Right lobe of liver (tissue), 6 donors: Measurements from ENCODE around the gene XCL2. TPM values are rescaled to one million over a fixed set of nuclear protein-coding genes. Genes with fewer than 3 reads are reported as not detected.
A peak's percentile ranks its signal among the peaks of the same experiment; 100 is the strongest.

Experiments used
- ATAC-seq, 4 donors: fragments of 200-7000 bp; cut with Tn5 transposase; one replicate each; pipeline ENCODE4 v1.9.1; 2020; ENCODE audit warnings: mild to moderate bottlenecking in 4 of 4, moderate library complexity in 4 of 4
- DNase-seq, 3 donors: peaks; one replicate each; pipeline ENCODE4 v3.0.0-alpha.2; 2020
- H3K27ac ChIP-seq, 3 donors: fragments of 200-600 bp; one replicate each; pipeline ENCODE4 v1.8.0; 2022
- H3K27me3 ChIP-seq, 2 donors: fragments of 200-600 bp; one replicate each; pipeline ENCODE4 v1.8.0; 2022
- H3K36me3 ChIP-seq, 4 donors: fragments of 200-600 bp; sonication (generic) in 1 of 4; one replicate each; pipeline versions ENCODE4 v1.5.1 to v1.8.0; 2017 to 2022; ENCODE audit warnings: control low read depth in 1 of 4
- H3K4me1 ChIP-seq, 4 donors: fragments of 200-600 bp; sonication (generic) in 1 of 4; one replicate each; pipeline versions ENCODE4 v1.5.1 to v1.8.0; 2017 to 2022; ENCODE audit warnings: control low read depth in 1 of 4
- H3K4me3 ChIP-seq, 3 donors: fragments of 200-600 bp; one replicate each; pipeline ENCODE4 v1.8.0; 2022
- H3K9me3 ChIP-seq, 4 donors: fragments of 200-600 bp; sonication (generic) in 1 of 4; one replicate each; pipeline versions ENCODE4 v1.5.1 to v1.8.0; 2017 to 2022; ENCODE audit warnings: control low read depth in 1 of 4
- CTCF ChIP-seq, 4 donors: fragments of 200-600 bp in 3 of 4; fragments of 450-650 bp in 1 of 4; IDR thresholded peaks; one replicate each; pipeline versions ENCODE4 v1.5.1 to v1.8.0; 2016 to 2022; ENCODE audit warnings: antibody characterized with exemption in 4 of 4, mild to moderate bottlenecking in 2 of 4
- POLR2A ChIP-seq: fragments of 450-650 bp; IDR thresholded peaks from one replicate; pipeline ENCODE4 v1.6.1; 2017; ENCODE audit warnings: antibody characterized with exemption, mild to moderate bottlenecking
- WGBS: methylation state at CpG from one replicate; pipeline ENCODE4 v1.1.6; 2018; ENCODE audit warnings: low coverage, low lambda C conversion rate; ENCODE audit not compliant: insufficient coverage; ENCODE audit errors: missing lambda C conversion rate; 5-methylcytosine and 5-hydroxymethylcytosine counted together
- intact Hi-C, 2 donors: fragments of 100-400 bp; cut with DNase I; formaldehyde crosslinking; loops; one replicate each; pipeline versions ENCODE4 v1.11.2 to v1.14.1; 2022
- total RNA-seq, 6 experiments: library from RNA; depleted of rRNA in 2 of 6; stranded (reverse); fragments of >200 nt in 2 of 6; fragmentation: NEBNext Ultra II Directional in 3 of 6; extraction: Animal tissue kit (Norgen Biotek cat#: 25700) in 3 of 6; gene quantifications; one replicate each; pipeline versions ENCODE4 v1.1.0 to v1.2.4, GENCODE V29; 2016 to 2023
- donor health status: DM: no; HTN: yes; CAD: no.
- donor health status: DM: no; HTN: no; CAD: no.
- donor health status: DM: no; HTN: no; CAD: no.
- donor health status: DM: no; HTN: yes; CAD: no.
- donor health status: DM: no; HTN: yes; CAD: no.

Gene XCL2
- total RNA-seq, 6 experiments from 2014 or later = 1.4 to 1.6 TPM; not detected in 4

GRCh38 chr1:168556647-168557046 is 12.8 kb upstream of the XCL2 start:
- intact Hi-C loops = no loop called here
- H3K9me3 ChIP-seq = no peaks in the 10 kb centered on the region
- ATAC-seq = no peak

GRCh38 chr1:168555508-168556046 is 11.8 kb upstream of the XCL2 start:
- H3K27me3 ChIP-seq = no peaks in the 10 kb centered on the region
- peak overlapping the region; percentile 29 to 63 (median 58) for H3K27ac ChIP-seq
- intact Hi-C loops = no loop called here
- DNase-seq (no peak), ATAC-seq (peak; percentile 20 to 61 (median 44))
- H3K36me3 ChIP-seq = no peaks in the 10 kb centered on the region
- H3K4me3 ChIP-seq = no peak overlapping the region
- TF ChIP-seq CTCF (IDR thresholded peaks at IDR 0.05) (no peak), POLR2A (no peak)
- no peaks in the 10 kb centered on the region for H3K9me3 ChIP-seq
- 36% methylated on average over 3 of the region's 3 CpGs for WGBS
- peaks cover 0 to 39% (median 15%) of the 10 kb centered on the region in 4 donors for H3K4me1 ChIP-seq

More at GRCh38 chr1:168556647-168557046, 12.8 kb upstream of the XCL2 start:
- H3K27me3 ChIP-seq = no peaks in the 10 kb centered on the region
- no peak for DNase-seq
- TF ChIP-seq POLR2A = no peak
- TF ChIP-seq CTCF (IDR thresholded peaks at IDR 0.05) = no peak
- H3K36me3 ChIP-seq = no peaks in the 10 kb centered on the region
- no peak overlapping the region for H3K4me3 ChIP-seq
- peaks cover 0 to 30% (median 10%) of the 10 kb centered on the region in 4 donors for H3K4me1 ChIP-seq
- no peak overlapping the region for H3K27ac ChIP-seq

GRCh38 chr1:168554603-168555483 is 11.0 kb upstream of the XCL2 start:
- Histone ChIP-seq H3K4me1 (peaks cover 0 to 40% (median 15%) of the 10 kb centered on the region in 4 donors), H3K36me3 (no peaks in the 10 kb centered on the region), H3K4me3 (no peak overlapping the region), H3K27ac (peak overlapping the region; percentile 29 to 63 (median 58)), H3K27me3 (no peaks in the 10 kb centered on the region), H3K9me3 (no peaks in the 10 kb centered on the region)
- no peak for ATAC-seq
- intact Hi-C loops = no loop called here
- WGBS = 82% methylated on average over 5 of the region's 5 CpGs
- TF ChIP-seq CTCF (IDR thresholded peaks at IDR 0.05) (no peak), POLR2A (no peak)
- DNase-seq = no peak

- H3K4me3 ChIP-seq = no peak overlapping the region
- WGBS = 67% methylated on average over 4 of the region's 5 CpGs
- ATAC-seq (no peak), DNase-seq (no peak)
- peaks cover 0 to 40% (median 15%) of the 10 kb centered on the region in 4 donors for H3K4me1 ChIP-seq
- H3K36me3 ChIP-seq = no peaks in the 10 kb centered on the region
- intact Hi-C loops = no loop called here
- peak overlapping the region; percentile 7 to 58 (median 29) for H3K27ac ChIP-seq
- H3K9me3 ChIP-seq = no peaks in the 10 kb centered on the region
- TF ChIP-seq POLR2A = no peak
- no peak for TF ChIP-seq CTCF (IDR thresholded peaks at IDR 0.05)
- no peaks in the 10 kb centered on the region for H3K27me3 ChIP-seq
Measured at GRCh38 chr1:168553680-168554553, 10.1 kb upstream of the XCL2 start.
